ENCODE results near the gene NTN4.
"Not testable (repeated sequence)": the region's sequence is repeated elsewhere in the genome, so short reads cannot be mapped to it uniquely, and the experiment has no call there.

NTN4 gene

GRCh38 chr12:95671265-95671664, 119.3 kb downstream of the NTN4 start:
- H3K27me3 ChIP-seq (ENCODE audit: control insufficient read depth, insufficient read depth, low read length), result no peaks in the 10 kb centered on the region
- no CpG with 5 or more reads among the region's 6 CpGs for WGBS (ENCODE audit: insufficient coverage, insufficient read length)
- DNase-seq (ENCODE audit: low read depth, low spot score), result no peak

GRCh38 chr12:95663525-95663924, 127.0 kb downstream of the NTN4 start:
- Histone ChIP-seq H3K27me3 (ENCODE audit: control insufficient read depth, insufficient read depth, low read length) (no peaks in the 10 kb centered on the region), H3K9me3 (ENCODE audit: control insufficient read depth, insufficient read depth, low read length) (no peaks in the 10 kb centered on the region), H3K4me3 (ENCODE audit: low read length) (no peak overlapping the region), H3K36me3 (ENCODE audit: control insufficient read depth, insufficient read depth, low read length) (no peaks in the 10 kb centered on the region), H3K4me1 (ENCODE audit: control insufficient read depth, insufficient read depth, low read length) (no peaks in the 10 kb centered on the region), H3K27ac (ENCODE audit: low read length) (no peak overlapping the region)
- no peak for DNase-seq (ENCODE audit: low read depth, low spot score)
- no CpG with 5 or more reads among the region's 2 CpGs for WGBS (ENCODE audit: insufficient coverage, insufficient read length)

More at GRCh38 chr12:95671265-95671664, 119.3 kb downstream of the NTN4 start:
- H3K9me3 ChIP-seq (ENCODE audit: control insufficient read depth, insufficient read depth, low read length), result no peaks in the 10 kb centered on the region
- no peaks in the 10 kb centered on the region for H3K36me3 ChIP-seq (ENCODE audit: control insufficient read depth, insufficient read depth, low read length)
- no peak overlapping the region for H3K27ac ChIP-seq (ENCODE audit: low read length)
- H3K4me1 ChIP-seq (ENCODE audit: control insufficient read depth, insufficient read depth, low read length), result no peaks in the 10 kb centered on the region
- no peak overlapping the region for H3K4me3 ChIP-seq (ENCODE audit: low read length)

GRCh38 chr12:95661360-95661759, 129.2 kb downstream of the NTN4 start:
- no peak overlapping the region for H3K27ac ChIP-seq (ENCODE audit: low read length)
- H3K4me3 ChIP-seq (ENCODE audit: low read length), result no peak overlapping the region
- DNase-seq (ENCODE audit: low read depth, low spot score), result no peak
- H3K27me3 ChIP-seq (ENCODE audit: control insufficient read depth, insufficient read depth, low read length), result no peaks in the 10 kb centered on the region
- H3K4me1 ChIP-seq (ENCODE audit: control insufficient read depth, insufficient read depth, low read length), result no peaks in the 10 kb centered on the region
- H3K36me3 ChIP-seq (ENCODE audit: control insufficient read depth, insufficient read depth, low read length), result no peaks in the 10 kb centered on the region
- no CpG with 5 or more reads among the region's 1 CpG for WGBS (ENCODE audit: insufficient coverage, insufficient read length)
- no peaks in the 10 kb centered on the region for H3K9me3 ChIP-seq (ENCODE audit: control insufficient read depth, insufficient read depth, low read length)

- H3K4me1 ChIP-seq (ENCODE audit: control insufficient read depth, insufficient read depth, low read length), result no peaks in the 10 kb centered on the region
- no peaks in the 10 kb centered on the region for H3K36me3 ChIP-seq (ENCODE audit: control insufficient read depth, insufficient read depth, low read length)
- H3K9me3 ChIP-seq (ENCODE audit: control insufficient read depth, insufficient read depth, low read length), result no peaks in the 10 kb centered on the region
- no peak overlapping the region for H3K4me3 ChIP-seq (ENCODE audit: low read length)
- no peak overlapping the region for H3K27ac ChIP-seq (ENCODE audit: low read length)
- no CpG with 5 or more reads among the region's 6 CpGs for WGBS (ENCODE audit: insufficient coverage, insufficient read length)
- H3K27me3 ChIP-seq (ENCODE audit: control insufficient read depth, insufficient read depth, low read length), result no peaks in the 10 kb centered on the region
- DNase-seq (ENCODE audit: low read depth, low spot score), result no peak
Observed at GRCh38 chr12:95658386-95658785, 132.2 kb downstream of the NTN4 start.

- H3K27me3 ChIP-seq (ENCODE audit: control insufficient read depth, insufficient read depth, low read length); H3K27ac ChIP-seq (ENCODE audit: low read length); H3K9me3 ChIP-seq (ENCODE audit: control insufficient read depth, insufficient read depth, low read length); H3K4me3 ChIP-seq (ENCODE audit: low read length); H3K36me3 ChIP-seq (ENCODE audit: control insufficient read depth, insufficient read depth, low read length); H3K4me1 ChIP-seq (ENCODE audit: control insufficient read depth, insufficient read depth, low read length); DNase-seq (ENCODE audit: low read depth, low spot score): not testable (repeated sequence)
- WGBS (ENCODE audit: insufficient coverage, insufficient read length), result 100% methylated on average over 3 of the region's 3 CpGs
Observed at GRCh38 chr12:95654665-95655064, 135.9 kb downstream of the NTN4 start.

- peaks cover 2% of the 10 kb centered on the region; the same call in 1 of the 2 replicates for H3K36me3 ChIP-seq (ENCODE audit: control insufficient read depth, insufficient read depth, low read length)
- H3K9me3 ChIP-seq (ENCODE audit: control insufficient read depth, insufficient read depth, low read length), result no peaks in the 10 kb centered on the region
- no CpG with 5 or more reads among the region's 9 CpGs for WGBS (ENCODE audit: insufficient coverage, insufficient read length)
- H3K27ac ChIP-seq (ENCODE audit: low read length), result no peak overlapping the region
- no peaks in the 10 kb centered on the region for H3K27me3 ChIP-seq (ENCODE audit: control insufficient read depth, insufficient read depth, low read length)
- H3K4me1 ChIP-seq (ENCODE audit: control insufficient read depth, insufficient read depth, low read length), result no peaks in the 10 kb centered on the region
- H3K4me3 ChIP-seq (ENCODE audit: low read length), result no peak overlapping the region
- no peak for DNase-seq (ENCODE audit: low read depth, low spot score)
Observed at GRCh38 chr12:95653771-95654546, 136.6 kb downstream of the NTN4 start.

GRCh38 chr12:95651681-95652080, 138.9 kb downstream of the NTN4 start:
- Histone ChIP-seq H3K4me3 (ENCODE audit: low read length) (no peak overlapping the region), H3K27me3 (ENCODE audit: control insufficient read depth, insufficient read depth, low read length) (no peaks in the 10 kb centered on the region), H3K9me3 (ENCODE audit: control insufficient read depth, insufficient read depth, low read length) (no peaks in the 10 kb centered on the region), H3K4me1 (ENCODE audit: control insufficient read depth, insufficient read depth, low read length) (no peaks in the 10 kb centered on the region), H3K36me3 (ENCODE audit: control insufficient read depth, insufficient read depth, low read length) (peaks cover 2% of the 10 kb centered on the region; the same call in 1 of the 2 replicates), H3K27ac (ENCODE audit: low read length) (no peak overlapping the region)
- no peak for DNase-seq (ENCODE audit: low read depth, low spot score)
- WGBS (ENCODE audit: insufficient coverage, insufficient read length), result no CpG with 5 or more reads among the region's 6 CpGs

- Histone ChIP-seq H3K4me3 (ENCODE audit: low read length) (no peak overlapping the region), H3K27ac (ENCODE audit: low read length) (no peak overlapping the region), H3K36me3 (ENCODE audit: control insufficient read depth, insufficient read depth, low read length) (peaks cover 2% of the 10 kb centered on the region; the same call in 1 of the 2 replicates), H3K27me3 (ENCODE audit: control insufficient read depth, insufficient read depth, low read length) (no peaks in the 10 kb centered on the region), H3K9me3 (ENCODE audit: control insufficient read depth, insufficient read depth, low read length) (no peaks in the 10 kb centered on the region), H3K4me1 (ENCODE audit: control insufficient read depth, insufficient read depth, low read length) (no peaks in the 10 kb centered on the region)
- no peak for DNase-seq (ENCODE audit: low read depth, low spot score)
- no CpG with 5 or more reads among the region's 9 CpGs for WGBS (ENCODE audit: insufficient coverage, insufficient read length)
Observed at GRCh38 chr12:95648990-95649791, 141.4 kb downstream of the NTN4 start.

- WGBS (ENCODE audit: insufficient coverage, insufficient read length), result no CpG with 5 or more reads among the region's 5 CpGs
- H3K4me3 ChIP-seq (ENCODE audit: low read length), result no peak overlapping the region
- peaks cover 2% of the 10 kb centered on the region; the same call in 1 of the 2 replicates for H3K36me3 ChIP-seq (ENCODE audit: control insufficient read depth, insufficient read depth, low read length)
- H3K27me3 ChIP-seq (ENCODE audit: control insufficient read depth, insufficient read depth, low read length), result no peaks in the 10 kb centered on the region
- H3K27ac ChIP-seq (ENCODE audit: low read length), result no peak overlapping the region
- H3K9me3 ChIP-seq (ENCODE audit: control insufficient read depth, insufficient read depth, low read length), result no peaks in the 10 kb centered on the region; the same call in 1 of the 2 replicates
- no peaks in the 10 kb centered on the region for H3K4me1 ChIP-seq (ENCODE audit: control insufficient read depth, insufficient read depth, low read length)
- no peak for DNase-seq (ENCODE audit: low read depth, low spot score)
Observed at GRCh38 chr12:95646781-95647190, 143.8 kb downstream of the NTN4 start.

- Histone ChIP-seq H3K36me3 (ENCODE audit: control insufficient read depth, insufficient read depth, low read length) (no peaks in the 10 kb centered on the region), H3K9me3 (ENCODE audit: control insufficient read depth, insufficient read depth, low read length) (no peaks in the 10 kb centered on the region; the same call in 1 of the 2 replicates), H3K27me3 (ENCODE audit: control insufficient read depth, insufficient read depth, low read length) (no peaks in the 10 kb centered on the region), H3K27ac (ENCODE audit: low read length) (no peak overlapping the region), H3K4me3 (ENCODE audit: low read length) (no peak overlapping the region), H3K4me1 (ENCODE audit: control insufficient read depth, insufficient read depth, low read length) (no peaks in the 10 kb centered on the region)
- WGBS (ENCODE audit: insufficient coverage, insufficient read length), result no CpG with 5 or more reads among the region's 4 CpGs
- no peak for DNase-seq (ENCODE audit: low read depth, low spot score)
Observed at GRCh38 chr12:95643256-95643655, 147.3 kb downstream of the NTN4 start.
